Rectal smooth muscle tissue (tissue), 1 donor: Measurements from ENCODE around the gene SREBF1.
A peak's percentile ranks its signal among the peaks of the same experiment; 100 is the strongest.

Experiments
- H3K27ac ChIP-seq: one replicate; pipeline ENCODE4 v1.7.0; 2013; ENCODE audit warnings: low read depth, low read length, inconsistent platforms
- H3K27me3 ChIP-seq: one replicate; pipeline ENCODE4 v1.7.0; 2013; ENCODE audit warnings: low read length; ENCODE audit not compliant: control insufficient read depth, insufficient read depth
- H3K36me3 ChIP-seq: one replicate; pipeline ENCODE4 v1.7.0; 2013; ENCODE audit warnings: low read length; ENCODE audit not compliant: control insufficient read depth, insufficient read depth
- H3K4me1 ChIP-seq: one replicate; pipeline ENCODE4 v1.7.0; 2013; ENCODE audit warnings: low read length; ENCODE audit not compliant: control insufficient read depth, insufficient read depth
- H3K4me3 ChIP-seq: one replicate; pipeline ENCODE4 v1.7.0; 2013; ENCODE audit warnings: low read length
- H3K9ac ChIP-seq: one replicate; pipeline ENCODE4 v1.7.0; 2013; ENCODE audit warnings: low read length

Gene SREBF1

GRCh38 chr17:17815436-17816200 lies 21.2 kb downstream of the SREBF1 start:
- Histone ChIP-seq H3K36me3 (peaks cover 29% of the 10 kb centered on the region), H3K27me3 (no peaks in the 10 kb centered on the region), H3K9ac (no peak overlapping the region), H3K4me3 (no peak overlapping the region), H3K4me1 (peaks cover 10% of the 10 kb centered on the region), H3K27ac (peak overlapping the region; percentile 14)

- Histone ChIP-seq H3K4me3 (no peak overlapping the region), H3K4me1 (peaks cover 14% of the 10 kb centered on the region), H3K9ac (no peak overlapping the region), H3K27ac (no peak overlapping the region), H3K27me3 (no peaks in the 10 kb centered on the region), H3K36me3 (peaks cover 27% of the 10 kb centered on the region)
Observed at GRCh38 chr17:17815062-17815406, 21.8 kb downstream of the SREBF1 start.

GRCh38 chr17:17814162-17815061 lies 22.4 kb downstream of the SREBF1 start:
- Histone ChIP-seq H3K27me3 (no peaks in the 10 kb centered on the region), H3K4me3 (no peak overlapping the region), H3K36me3 (peaks cover 27% of the 10 kb centered on the region), H3K9ac (no peak overlapping the region), H3K27ac (no peak overlapping the region), H3K4me1 (peaks cover 14% of the 10 kb centered on the region)

GRCh38 chr17:17813725-17814095 lies 23.1 kb downstream of the SREBF1 start:
- Histone ChIP-seq H3K4me1 (peaks cover 14% of the 10 kb centered on the region), H3K27ac (no peak overlapping the region), H3K36me3 (peaks cover 22% of the 10 kb centered on the region), H3K4me3 (no peak overlapping the region), H3K27me3 (no peaks in the 10 kb centered on the region), H3K9ac (no peak overlapping the region)

GRCh38 chr17:17813055-17813724 lies 23.6 kb downstream of the SREBF1 start:
- H3K9ac ChIP-seq, result no peak overlapping the region
- peaks cover 14% of the 10 kb centered on the region for H3K4me1 ChIP-seq
- no peak overlapping the region for H3K4me3 ChIP-seq
- peaks cover 18% of the 10 kb centered on the region for H3K36me3 ChIP-seq
- H3K27me3 ChIP-seq, result no peaks in the 10 kb centered on the region
- no peak overlapping the region for H3K27ac ChIP-seq

GRCh38 chr17:17812211-17813054 lies 24.4 kb downstream of the SREBF1 start:
- H3K4me3 ChIP-seq, result no peak overlapping the region
- H3K36me3 ChIP-seq, result peaks cover 18% of the 10 kb centered on the region
- H3K27ac ChIP-seq, result peak overlapping the region; percentile 44
- H3K9ac ChIP-seq, result no peak overlapping the region
- no peaks in the 10 kb centered on the region for H3K27me3 ChIP-seq
- peaks cover 14% of the 10 kb centered on the region for H3K4me1 ChIP-seq

- no peak overlapping the region for H3K4me3 ChIP-seq
- no peaks in the 10 kb centered on the region for H3K27me3 ChIP-seq
- H3K4me1 ChIP-seq, result peaks cover 14% of the 10 kb centered on the region
- H3K36me3 ChIP-seq, result peaks cover 12% of the 10 kb centered on the region
- H3K9ac ChIP-seq, result no peak overlapping the region
- H3K27ac ChIP-seq, result no peak overlapping the region
Observed at GRCh38 chr17:17811381-17812210, 25.2 kb downstream of the SREBF1 start.

GRCh38 chr17:17810895-17811248 lies 25.9 kb downstream of the SREBF1 start:
- Histone ChIP-seq H3K36me3 (peaks cover 11% of the 10 kb centered on the region), H3K4me3 (no peak overlapping the region), H3K27me3 (no peaks in the 10 kb centered on the region), H3K27ac (peak overlapping the region; percentile 76), H3K4me1 (peaks cover 14% of the 10 kb centered on the region), H3K9ac (no peak overlapping the region)

GRCh38 chr17:17810084-17810894 lies 26.5 kb downstream of the SREBF1 start:
- peaks cover 9% of the 10 kb centered on the region for H3K36me3 ChIP-seq
- peak overlapping the region; percentile 76 for H3K27ac ChIP-seq
- H3K9ac ChIP-seq, result no peak overlapping the region
- H3K4me3 ChIP-seq, result peak overlapping the region; percentile 24
- H3K27me3 ChIP-seq, result no peaks in the 10 kb centered on the region
- H3K4me1 ChIP-seq, result peaks cover 14% of the 10 kb centered on the region

- H3K4me1 ChIP-seq, result peaks cover 14% of the 10 kb centered on the region
- H3K9ac ChIP-seq, result no peak overlapping the region
- H3K4me3 ChIP-seq, result peak overlapping the region; percentile 26
- H3K36me3 ChIP-seq, result peaks cover 11% of the 10 kb centered on the region
- H3K27me3 ChIP-seq, result no peaks in the 10 kb centered on the region
- H3K27ac ChIP-seq, result peak overlapping the region; percentile 76
Observed at GRCh38 chr17:17809531-17810083, 27.2 kb downstream of the SREBF1 start.
